ENCODE measurements around the gene PAQR6. TPM values are rescaled to one million over a fixed set of nuclear protein-coding genes. Genes with fewer than 3 reads are reported as not detected.

Gene PAQR6
- total RNA-seq, 4 donors from 2014 or later = 2.0 to 8.4 (median 4.6) TPM

GRCh38 chr1:156228501-156228900 lies 19.4 kb downstream of the PAQR6 start:
- TF ChIP-seq CTCF (IDR thresholded peaks at IDR 0.05) = no peak
- no peak for TF ChIP-seq POLR2A (IDR thresholded peaks at IDR 0.05)
- WGBS, 2 donors = 68 to 75% methylated on average over 7 of the region's 7 CpGs
- no peak for DNase-seq (ENCODE audit: low spot score in 2 of 2)
- no peak overlapping the region for H3K4me3 ChIP-seq (ENCODE audit: low read depth, poor library complexity, severe bottlenecking)
- intact Hi-C loops (cut with DNase I; ENCODE audit: low total_unique reads) = no loop called here

GRCh38 chr1:156226782-156227181 lies 21.1 kb downstream of the PAQR6 start:
- intact Hi-C loops (cut with DNase I; ENCODE audit: low total_unique reads) = no loop called here
- no peak overlapping the region for H3K4me3 ChIP-seq (ENCODE audit: low read depth, poor library complexity, severe bottlenecking)
- WGBS, 2 donors = 87 to 93% methylated on average over 4 of the region's 4 CpGs
- no peak for DNase-seq (ENCODE audit: low spot score in 2 of 2)
- TF ChIP-seq CTCF (IDR thresholded peaks at IDR 0.05) = no peak
- no peak for TF ChIP-seq POLR2A (IDR thresholded peaks at IDR 0.05)

GRCh38 chr1:156226116-156226538 lies 21.7 kb downstream of the PAQR6 start:
- DNase-seq (ENCODE audit: low spot score in 2 of 2) = no peak
- TF ChIP-seq CTCF (IDR thresholded peaks at IDR 0.05) = no peak
- no peak for TF ChIP-seq POLR2A (IDR thresholded peaks at IDR 0.05)
- no peak overlapping the region for H3K4me3 ChIP-seq (ENCODE audit: low read depth, poor library complexity, severe bottlenecking)
- WGBS, 2 donors = 77 to 88% methylated on average over 2 of the region's 2 CpGs
- intact Hi-C loops (cut with DNase I; ENCODE audit: low total_unique reads) = no loop called here

- H3K4me3 ChIP-seq (ENCODE audit: low read depth, poor library complexity, severe bottlenecking) = no peak overlapping the region
- intact Hi-C loops (cut with DNase I; ENCODE audit: low total_unique reads) = no loop called here
- WGBS, 2 donors = 4 to 13% methylated on average over 2 of the region's 2 CpGs
- no peak for DNase-seq (ENCODE audit: low spot score in 2 of 2)
- no peak for TF ChIP-seq POLR2A (IDR thresholded peaks at IDR 0.05)
- no peak for TF ChIP-seq CTCF (IDR thresholded peaks at IDR 0.05)
Observed at GRCh38 chr1:156225677-156226014, 22.2 kb downstream of the PAQR6 start.

- intact Hi-C loops (cut with DNase I; ENCODE audit: low total_unique reads) = loop anchor here (5.0 kb wide), 2 partner anchors 75 to 130 kb away; no protein-coding TSS in a partner anchor
- 89 to 91% methylated on average over 13 of the region's 13 CpGs for WGBS, 2 donors
- no peak for DNase-seq (ENCODE audit: low spot score in 2 of 2)
Observed at GRCh38 chr1:156221986-156222692, 25.7 kb downstream of the PAQR6 start.

More at GRCh38 chr1:156221986-156222692, 25.7 kb downstream of the PAQR6 start:
- H3K4me3 ChIP-seq (ENCODE audit: low read depth, poor library complexity, severe bottlenecking) = no peak overlapping the region
- TF ChIP-seq CTCF (IDR thresholded peaks at IDR 0.05) (no peak), POLR2A (IDR thresholded peaks at IDR 0.05) (no peak)

Measured in lower leg skin (tissue), 4 donors.